Hepatocyte (in vitro differentiated cells): ENCODE measurements around the gene MEIS2. TPM values are rescaled to one million over a fixed set of nuclear protein-coding genes. Genes with fewer than 3 reads are reported as not detected.

Experiments
- DNase-seq: peaks from one replicate; pipeline ENCODE4 v3.0.0-alpha.2; 2016; ENCODE audit warnings: low spot score
- H2AFZ ChIP-seq: fragments of 200-600 bp; sonication (generic); 2 replicates; pipeline ENCODE4 v1.6.0; 2016; ENCODE audit warnings: antibody characterized with exemption, mild to moderate bottlenecking
- H3K27ac ChIP-seq: fragments of 200-600 bp; sonication (generic); 2 replicates; pipeline ENCODE4 v1.5.1; 2016; ENCODE audit warnings: mild to moderate bottlenecking
- H3K27me3 ChIP-seq: fragments of 200-600 bp; sonication (generic); 2 replicates; pipeline ENCODE4 v1.6.1; 2016
- H3K36me3 ChIP-seq: fragments of 200-600 bp; sonication (generic); replicated peaks from 2 replicates; pipeline ENCODE4 v1.5.1; 2016; ENCODE audit warnings: low read depth; ENCODE audit not compliant: insufficient read depth
- H3K4me1 ChIP-seq: fragments of 200-600 bp; sonication (generic); 2 replicates; pipeline ENCODE4 v1.5.1; 2016; ENCODE audit warnings: mild to moderate bottlenecking, moderate library complexity; ENCODE audit not compliant: insufficient read depth
- H3K4me2 ChIP-seq: fragments of 200-600 bp; sonication (generic); 2 replicates; pipeline ENCODE4 v1.6.0; 2016
- H3K4me3 ChIP-seq: fragments of 200-600 bp; sonication (generic); 2 replicates; pipeline ENCODE4 v1.5.1; 2016; ENCODE audit warnings: mild to moderate bottlenecking
- H3K79me2 ChIP-seq: fragments of 200-600 bp; sonication (generic); 2 replicates; pipeline ENCODE4 v1.6.0; 2017; ENCODE audit warnings: mild to moderate bottlenecking
- H3K9me2 ChIP-seq: fragments of 200-600 bp; sonication (generic); replicated peaks from 2 replicates; pipeline ENCODE4 v1.6.0; 2017; ENCODE audit warnings: mild to moderate bottlenecking; ENCODE audit not compliant: insufficient read depth
- H3K9me3 ChIP-seq: fragments of 200-600 bp; sonication (generic); 2 replicates; pipeline ENCODE4 v1.5.1; 2016; ENCODE audit warnings: low read depth, mild to moderate bottlenecking
- H4K20me1 ChIP-seq: fragments of 200-600 bp; sonication (generic); 2 replicates; pipeline ENCODE4 v1.6.0; 2016; ENCODE audit warnings: mild to moderate bottlenecking; ENCODE audit not compliant: insufficient read depth, poor library complexity, severe bottlenecking
- EZH2 ChIP-seq: fragments of 200-600 bp; sonication (generic); IDR thresholded peaks from 2 replicates; pipeline ENCODE4 v1.6.1; 2016; ENCODE audit warnings: antibody characterized with exemption, mild to moderate bottlenecking, borderline replicate concordance
- EZH2phosphoT487 ChIP-seq: fragments of 200-600 bp; sonication (generic); IDR thresholded peaks from one replicate; pipeline ENCODE4 v1.6.1; 2018; ENCODE audit warnings: antibody characterized with exemption, mild to moderate bottlenecking, low read depth, moderate library complexity; ENCODE audit not compliant: unreplicated experiment, severe bottlenecking
- WGBS: methylation state at CpG from one replicate; pipeline ENCODE4 v1.1.6; 2016; ENCODE audit warnings: low lambda C conversion rate; ENCODE audit errors: missing lambda C conversion rate; 5-methylcytosine and 5-hydroxymethylcytosine counted together
- polyA plus RNA-seq: library from polyadenylated mRNA; unstranded; fragments of >200 nt; fragmentation: Nextera tagmentation; extraction: Ambion mirVana; gene quantifications from 2 replicates; pipeline ENCODE4 v1.2.1, GENCODE V29; 2016
- total RNA-seq: library from RNA; depleted of rRNA; stranded (reverse); fragments of >200 nt; gene quantifications from 2 replicates; pipeline ENCODE4 v1.2.3, GENCODE V29; 2014
- TF ChIP-seq, protein P1 (sequence below): fragments of 200-600 bp; sonication (generic); IDR thresholded peaks from 2 replicates; pipeline ENCODE4 v1.5.1; 2016; ENCODE audit warnings: antibody characterized with exemption, mild to moderate bottlenecking; ENCODE audit not compliant: poor library complexity

Gene MEIS2
- total and polyA plus RNA-seq, 2 experiments from 2014 or later, result 20.6 to 33.5 TPM

DNA sequence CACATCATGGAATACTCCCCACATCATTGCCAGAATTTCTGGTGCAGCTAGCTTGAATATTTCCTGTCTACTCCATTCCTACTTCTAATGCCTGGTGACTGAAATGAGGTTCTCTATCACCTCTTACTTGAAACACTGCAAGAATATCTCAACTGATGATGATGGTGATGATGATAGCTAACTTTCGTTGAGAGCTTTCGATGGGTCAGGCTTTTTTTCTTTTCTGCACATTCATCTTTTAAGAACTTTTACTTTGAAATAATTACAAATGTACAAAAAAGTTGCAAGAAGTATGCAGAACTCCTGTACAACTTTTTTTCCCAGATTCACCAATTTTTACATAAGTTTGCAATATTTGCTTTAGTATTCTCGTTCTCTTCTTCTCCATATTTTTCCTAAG lies 233.5 kb downstream of the MEIS2 start:
- no peaks in the 10 kb centered on the region for H3K9me2 ChIP-seq
- DNase-seq, result no peak
- WGBS, result 96% methylated on average over 3 of the region's 3 CpGs
- no peak overlapping the region for H3K4me2 ChIP-seq
- no peaks in the 10 kb centered on the region for H3K27me3 ChIP-seq
- no peaks in the 10 kb centered on the region for H3K9me3 ChIP-seq
- H3K79me2 ChIP-seq, result no peaks in the 10 kb centered on the region
- no peak overlapping the region for H3K4me3 ChIP-seq
- H3K4me1 ChIP-seq, result no peaks in the 10 kb centered on the region
- H3K27ac ChIP-seq, result no peak overlapping the region
- TF ChIP-seq EZH2 (no peak), EZH2phosphoT487 (no peak)
- TF ChIP-seq, protein P1, sequence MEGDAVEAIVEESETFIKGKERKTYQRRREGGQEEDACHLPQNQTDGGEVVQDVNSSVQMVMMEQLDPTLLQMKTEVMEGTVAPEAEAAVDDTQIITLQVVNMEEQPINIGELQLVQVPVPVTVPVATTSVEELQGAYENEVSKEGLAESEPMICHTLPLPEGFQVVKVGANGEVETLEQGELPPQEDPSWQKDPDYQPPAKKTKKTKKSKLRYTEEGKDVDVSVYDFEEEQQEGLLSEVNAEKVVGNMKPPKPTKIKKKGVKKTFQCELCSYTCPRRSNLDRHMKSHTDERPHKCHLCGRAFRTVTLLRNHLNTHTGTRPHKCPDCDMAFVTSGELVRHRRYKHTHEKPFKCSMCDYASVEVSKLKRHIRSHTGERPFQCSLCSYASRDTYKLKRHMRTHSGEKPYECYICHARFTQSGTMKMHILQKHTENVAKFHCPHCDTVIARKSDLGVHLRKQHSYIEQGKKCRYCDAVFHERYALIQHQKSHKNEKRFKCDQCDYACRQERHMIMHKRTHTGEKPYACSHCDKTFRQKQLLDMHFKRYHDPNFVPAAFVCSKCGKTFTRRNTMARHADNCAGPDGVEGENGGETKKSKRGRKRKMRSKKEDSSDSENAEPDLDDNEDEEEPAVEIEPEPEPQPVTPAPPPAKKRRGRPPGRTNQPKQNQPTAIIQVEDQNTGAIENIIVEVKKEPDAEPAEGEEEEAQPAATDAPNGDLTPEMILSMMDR, result no peak
- no peaks in the 10 kb centered on the region for H3K36me3 ChIP-seq
- H2AFZ ChIP-seq, result no peak overlapping the region
- no peaks in the 10 kb centered on the region for H4K20me1 ChIP-seq

DNA sequence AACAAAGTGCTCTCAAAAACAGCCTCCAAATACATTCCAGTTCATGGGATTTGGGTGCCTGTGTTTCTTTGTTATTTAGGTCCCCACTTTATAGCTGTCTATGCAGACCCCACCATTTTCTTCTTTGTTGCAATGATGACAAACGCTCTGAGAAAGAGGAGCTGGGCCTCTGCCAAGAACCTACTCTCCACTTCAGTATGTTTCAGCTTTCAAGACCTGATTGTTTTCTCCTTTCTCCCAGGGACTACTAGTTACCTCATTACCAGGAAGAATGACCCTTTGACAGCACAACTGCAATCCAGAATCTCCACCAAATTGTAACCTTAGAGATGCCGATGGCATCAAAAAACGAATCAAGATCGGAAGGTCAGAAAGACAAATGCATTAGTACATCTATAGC lies 236.8 kb downstream of the MEIS2 start:
- H3K9me3 ChIP-seq, result no peaks in the 10 kb centered on the region
- WGBS, result 64% methylated on average over 4 of the region's 4 CpGs
- no peak for DNase-seq

DNA sequence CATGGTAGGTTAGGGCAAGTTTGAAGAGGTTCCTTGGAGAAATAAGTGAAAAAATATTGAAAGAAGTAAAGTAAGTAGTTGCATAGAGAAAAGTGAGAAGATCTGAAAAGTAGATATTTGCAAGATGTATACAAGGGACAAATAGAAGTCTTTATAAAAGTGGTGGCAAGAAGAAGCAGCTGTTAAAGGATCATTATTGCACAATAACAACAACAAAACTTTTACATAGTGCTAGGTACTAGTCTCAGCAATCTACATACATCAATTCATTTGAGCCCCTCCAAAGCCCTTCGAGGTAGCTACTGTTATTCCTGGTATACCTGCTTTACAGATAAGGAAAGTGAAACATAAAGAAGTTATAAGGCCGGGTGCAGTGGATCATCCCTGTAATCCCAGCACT lies 239.6 kb downstream of the MEIS2 start:
- no peak overlapping the region for H2AFZ ChIP-seq
- peaks cover 3% of the 10 kb centered on the region for H3K27me3 ChIP-seq
- H3K79me2 ChIP-seq, result no peaks in the 10 kb centered on the region
- H3K36me3 ChIP-seq, result no peaks in the 10 kb centered on the region
- 87% methylated on average over 2 of the region's 2 CpGs for WGBS
- H3K9me3 ChIP-seq, result no peaks in the 10 kb centered on the region
- no peaks in the 10 kb centered on the region for H4K20me1 ChIP-seq
- H3K4me2 ChIP-seq, result no peak overlapping the region
- no peak overlapping the region for H3K4me3 ChIP-seq
- H3K27ac ChIP-seq, result no peak overlapping the region
- no peaks in the 10 kb centered on the region for H3K4me1 ChIP-seq
- TF ChIP-seq, protein P1, result no peak
- TF ChIP-seq EZH2phosphoT487, result no peak
- no peak for TF ChIP-seq EZH2
- no peak for DNase-seq
- H3K9me2 ChIP-seq, result no peaks in the 10 kb centered on the region

More for the DNA sequence above, 236.8 kb downstream of the MEIS2 start:
- TF ChIP-seq, protein P1, result no peak
- TF ChIP-seq EZH2 (no peak), EZH2phosphoT487 (no peak)
- Histone ChIP-seq H2AFZ (no peak overlapping the region), H3K27ac (no peak overlapping the region), H3K9me2 (no peaks in the 10 kb centered on the region), H3K27me3 (peaks cover 3% of the 10 kb centered on the region), H3K36me3 (no peaks in the 10 kb centered on the region), H3K4me1 (no peaks in the 10 kb centered on the region), H3K79me2 (no peaks in the 10 kb centered on the region), H3K4me2 (no peak overlapping the region), H3K4me3 (no peak overlapping the region), H4K20me1 (no peaks in the 10 kb centered on the region)

DNA sequence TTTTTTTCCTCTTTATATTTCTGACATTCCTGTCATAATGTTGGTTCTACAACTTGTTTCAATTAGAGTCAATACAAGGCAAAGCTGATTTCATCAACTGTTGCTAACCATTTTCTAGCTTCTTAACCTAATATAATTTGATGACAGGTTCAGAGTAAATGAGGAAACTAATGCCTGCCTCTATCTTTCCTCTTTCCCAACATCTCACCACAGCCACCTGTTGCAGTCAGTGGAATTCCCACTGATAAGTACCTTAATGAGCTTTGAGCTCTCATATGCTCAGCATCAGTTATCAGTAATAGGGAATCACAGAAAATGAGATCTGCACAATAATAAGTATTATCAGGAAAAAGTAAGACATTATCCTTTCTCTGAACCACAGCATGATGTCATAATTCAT lies 241.9 kb downstream of the MEIS2 start:
- Histone ChIP-seq H3K9me3 (no peaks in the 10 kb centered on the region), H3K4me3 (no peak overlapping the region), H3K9me2 (no peaks in the 10 kb centered on the region), H3K4me1 (no peaks in the 10 kb centered on the region), H3K4me2 (no peak overlapping the region), H3K27ac (no peak overlapping the region), H4K20me1 (no peaks in the 10 kb centered on the region), H3K36me3 (no peaks in the 10 kb centered on the region), H2AFZ (no peak overlapping the region), H3K27me3 (peaks cover 3% of the 10 kb centered on the region), H3K79me2 (no peaks in the 10 kb centered on the region)
- TF ChIP-seq, protein P1, result no peak
- no peak for TF ChIP-seq EZH2
- TF ChIP-seq EZH2phosphoT487, result no peak
- no peak for DNase-seq
